BLaER1 (cell line): ENCODE measurements around the gene TLK1.
"Not testable (repeated sequence)": the region's sequence is repeated elsewhere in the genome, so short reads cannot be mapped to it uniquely, and the experiment has no call there.

Source experiments
- H3K27ac ChIP-seq: shearing (Covaris generic); formaldehyde crosslinking; 2 replicates; pipeline ENCODE4 v1.8.1; 2022
- H3K27me3 ChIP-seq: shearing (Covaris generic); formaldehyde crosslinking; 2 replicates; pipeline ENCODE4 v1.8.1; 2022
- H3K36me3 ChIP-seq: shearing (Covaris generic); formaldehyde crosslinking; 2 replicates; pipeline ENCODE4 v1.8.1; 2022
- H3K4me1 ChIP-seq: shearing (Covaris generic); formaldehyde crosslinking; 2 replicates; pipeline ENCODE4 v1.8.1; 2022
- H3K4me2 ChIP-seq: shearing (Covaris generic); formaldehyde crosslinking; 2 replicates; pipeline ENCODE4 v1.8.1; 2022
- H3K4me3 ChIP-seq: shearing (Covaris generic); formaldehyde crosslinking; 2 replicates; pipeline ENCODE4 v1.8.1; 2022
- H3K9ac ChIP-seq: shearing (Covaris generic); formaldehyde crosslinking; 2 replicates; pipeline ENCODE4 v1.8.1; 2022
- H3K9me3 ChIP-seq: shearing (Covaris generic); formaldehyde crosslinking; 2 replicates; pipeline ENCODE4 v1.8.1; 2022
- H4K20me1 ChIP-seq: shearing (Covaris generic); formaldehyde crosslinking; 2 replicates; pipeline ENCODE4 v1.8.1; 2022
- Cebpa-rat ChIP-seq: shearing (Covaris generic); IDR thresholded peaks from 2 replicates; pipeline ENCODE4 v1.8.1; 2022

Gene TLK1

DNA sequence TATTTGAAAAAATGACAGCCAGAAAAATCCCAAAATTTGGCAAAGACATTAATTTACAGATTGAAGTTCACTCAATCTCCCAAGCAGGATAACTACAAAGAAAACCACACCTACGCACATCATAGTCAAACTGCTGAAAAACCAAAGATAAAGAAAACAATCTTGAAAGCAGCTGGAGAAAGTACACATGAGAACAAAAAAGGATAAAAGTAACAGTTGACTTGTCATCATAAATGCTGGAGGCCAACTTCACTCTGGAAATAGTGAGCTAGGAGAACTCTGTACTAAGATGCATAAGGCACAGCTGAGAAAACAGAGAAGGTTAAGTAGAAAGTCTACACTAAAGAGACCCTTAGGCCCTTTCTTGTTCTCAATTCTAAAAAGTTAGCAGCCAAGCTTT lies 73.1 kb downstream of the TLK1 start:
- H3K9ac ChIP-seq, result no peak overlapping the region
- H3K27me3 ChIP-seq, result no peaks in the 10 kb centered on the region
- H3K4me1 ChIP-seq, result peaks cover 6% of the 10 kb centered on the region; the same call in 1 of the 2 replicates
- TF ChIP-seq Cebpa-rat, result no peak
- H3K4me2 ChIP-seq, result no peak overlapping the region
- peaks cover 30% of the 10 kb centered on the region for H3K36me3 ChIP-seq
- peaks cover 95% of the 10 kb centered on the region for H4K20me1 ChIP-seq
- H3K27ac ChIP-seq, result no peak overlapping the region
- no peaks in the 10 kb centered on the region for H3K9me3 ChIP-seq
- no peak overlapping the region for H3K4me3 ChIP-seq

DNA sequence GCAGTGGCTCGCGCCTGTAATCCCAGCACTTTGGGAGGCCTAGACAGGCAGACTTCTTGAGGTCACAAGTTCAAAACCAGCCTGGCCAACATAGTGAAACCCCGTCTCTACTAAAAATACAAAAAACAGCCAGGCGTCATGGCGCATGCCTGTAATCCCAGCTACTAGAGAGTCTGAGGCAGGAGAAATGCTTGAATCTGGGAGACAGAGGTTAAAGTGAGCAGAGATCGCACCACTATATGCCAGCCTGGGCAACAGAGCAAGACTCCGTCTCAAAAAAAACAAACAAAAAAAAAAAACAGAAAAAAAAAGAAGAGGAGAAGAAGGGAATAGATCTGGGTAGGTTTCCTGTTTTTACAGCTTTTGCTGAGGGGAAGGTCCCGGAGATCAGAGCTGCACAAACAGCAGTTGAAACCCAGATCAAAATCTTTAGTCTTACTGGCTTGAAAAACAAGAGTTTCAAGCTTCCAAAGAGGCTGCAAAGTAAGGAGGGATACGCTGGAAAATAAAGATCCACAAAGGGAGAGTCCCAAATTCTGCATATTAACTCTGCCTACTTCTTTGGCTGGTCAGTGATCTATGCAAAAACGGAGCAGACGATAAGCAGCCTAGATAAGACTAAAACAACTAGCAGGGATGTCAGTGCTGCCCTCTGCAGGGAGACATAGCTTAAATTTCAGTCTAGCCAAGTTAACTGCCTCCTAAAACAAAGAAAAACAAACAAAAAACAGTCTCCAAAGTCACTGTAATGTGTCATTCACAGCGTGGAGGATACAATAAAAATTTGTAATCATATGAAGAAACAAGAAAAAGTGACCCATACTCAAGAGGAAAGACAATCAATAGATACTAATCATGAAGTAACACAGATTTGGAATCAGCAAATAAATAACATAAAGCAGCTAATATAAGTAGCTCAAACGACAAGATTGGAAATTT lies 74.1 kb downstream of the TLK1 start:
- no peak overlapping the region for H3K27ac ChIP-seq
- H3K9ac ChIP-seq, result no peak overlapping the region
- no peak overlapping the region for H3K4me2 ChIP-seq
- peaks cover 25% of the 10 kb centered on the region for H3K36me3 ChIP-seq
- peaks cover 95% of the 10 kb centered on the region for H4K20me1 ChIP-seq
- no peaks in the 10 kb centered on the region for H3K27me3 ChIP-seq
- H3K4me3 ChIP-seq, result no peak overlapping the region
- H3K4me1 ChIP-seq, result peaks cover 6% of the 10 kb centered on the region; the same call in 1 of the 2 replicates
- no peaks in the 10 kb centered on the region for H3K9me3 ChIP-seq
- TF ChIP-seq Cebpa-rat, result no peak

GRCh38 chr2:171084128-171084527 lies 76.6 kb downstream of the TLK1 start:
- no peak overlapping the region for H3K4me2 ChIP-seq
- H3K4me1 ChIP-seq, result peaks cover 6% of the 10 kb centered on the region; the same call in 1 of the 2 replicates
- no peak overlapping the region for H3K4me3 ChIP-seq
- no peaks in the 10 kb centered on the region for H3K27me3 ChIP-seq
- peaks cover 28% of the 10 kb centered on the region for H3K36me3 ChIP-seq
- no peak for TF ChIP-seq Cebpa-rat
- peaks cover 77% of the 10 kb centered on the region for H4K20me1 ChIP-seq
- H3K9me3 ChIP-seq, result no peaks in the 10 kb centered on the region
- H3K9ac ChIP-seq, result no peak overlapping the region
- no peak overlapping the region for H3K27ac ChIP-seq

DNA sequence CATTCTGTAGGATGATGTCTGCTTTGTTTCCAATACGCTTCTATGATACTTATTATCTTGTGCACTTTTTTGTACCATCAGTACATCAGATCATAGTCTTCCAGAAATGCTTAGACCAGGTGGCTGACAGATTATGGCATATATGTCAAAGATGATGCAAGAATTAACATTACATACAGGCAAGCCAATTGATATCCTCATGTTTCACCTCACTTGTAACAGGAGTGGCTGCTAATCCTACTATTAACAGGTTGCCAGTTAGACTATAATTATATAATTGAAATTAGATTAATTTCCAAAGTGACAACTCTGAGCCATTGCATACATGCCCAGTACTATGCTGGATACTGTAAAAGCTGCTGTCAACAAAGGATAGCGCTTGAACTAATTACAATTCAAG lies 77.2 kb downstream of the TLK1 start:
- H3K9me3 ChIP-seq, result no peaks in the 10 kb centered on the region
- TF ChIP-seq Cebpa-rat, result no peak
- peaks cover 70% of the 10 kb centered on the region for H4K20me1 ChIP-seq
- H3K27ac ChIP-seq, result no peak overlapping the region
- H3K36me3 ChIP-seq, result peaks cover 28% of the 10 kb centered on the region
- no peak overlapping the region for H3K4me3 ChIP-seq
- no peaks in the 10 kb centered on the region for H3K27me3 ChIP-seq
- no peak overlapping the region for H3K4me2 ChIP-seq
- H3K9ac ChIP-seq, result no peak overlapping the region
- peaks cover 6% of the 10 kb centered on the region; the same call in 1 of the 2 replicates for H3K4me1 ChIP-seq

GRCh38 chr2:171081649-171082111 lies 79.0 kb downstream of the TLK1 start:
- Histone ChIP-seq H3K9me3 (no peaks in the 10 kb centered on the region), H3K4me1 (peaks cover 4% of the 10 kb centered on the region; the same call in 1 of the 2 replicates), H4K20me1 (peaks cover 53% of the 10 kb centered on the region), H3K36me3 (peaks cover 39% of the 10 kb centered on the region), H3K27me3 (no peaks in the 10 kb centered on the region), H3K4me2 (no peak overlapping the region), H3K9ac (no peak overlapping the region), H3K4me3 (no peak overlapping the region), H3K27ac (no peak overlapping the region)
- no peak for TF ChIP-seq Cebpa-rat

DNA sequence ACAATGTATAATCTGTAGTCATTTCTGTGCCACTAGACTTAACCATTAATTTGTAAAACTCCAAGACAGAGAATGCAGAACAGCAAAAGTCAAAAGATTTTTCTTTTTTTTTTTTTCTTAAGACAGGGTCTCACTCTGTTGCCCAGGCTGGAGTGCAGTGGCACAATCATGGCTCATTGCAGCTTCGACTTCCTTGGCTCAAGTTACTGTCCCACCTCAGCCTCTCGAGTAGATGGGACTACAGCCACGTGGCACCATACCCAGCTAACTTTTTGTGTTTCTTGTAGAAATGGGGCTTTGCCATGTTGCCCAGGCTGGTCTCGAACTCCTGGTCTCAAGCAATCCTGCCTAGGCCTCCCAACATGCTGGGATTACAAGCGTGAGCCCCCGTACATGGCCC lies 80.1 kb downstream of the TLK1 start:
- H3K36me3 ChIP-seq, result peaks cover 48% of the 10 kb centered on the region
- H3K9me3 ChIP-seq, result no peaks in the 10 kb centered on the region
- no peak overlapping the region for H3K27ac ChIP-seq
- TF ChIP-seq Cebpa-rat, result no peak
- no peak overlapping the region for H3K9ac ChIP-seq
- no peaks in the 10 kb centered on the region for H3K4me1 ChIP-seq
- H3K27me3 ChIP-seq, result no peaks in the 10 kb centered on the region
- no peak overlapping the region for H3K4me2 ChIP-seq
- H4K20me1 ChIP-seq, result peaks cover 42% of the 10 kb centered on the region
- no peak overlapping the region for H3K4me3 ChIP-seq

GRCh38 chr2:171076422-171076821 lies 84.3 kb downstream of the TLK1 start:
- not testable (repeated sequence) for H3K4me2 ChIP-seq, H3K27me3 ChIP-seq, H3K4me1 ChIP-seq, H3K9ac ChIP-seq, H4K20me1 ChIP-seq, H3K4me3 ChIP-seq, H3K27ac ChIP-seq
- H3K36me3 ChIP-seq, result peaks cover 73% of the 10 kb centered on the region
- H3K9me3 ChIP-seq, result peaks cover 13% of the 10 kb centered on the region; the same call in 1 of the 2 replicates

DNA sequence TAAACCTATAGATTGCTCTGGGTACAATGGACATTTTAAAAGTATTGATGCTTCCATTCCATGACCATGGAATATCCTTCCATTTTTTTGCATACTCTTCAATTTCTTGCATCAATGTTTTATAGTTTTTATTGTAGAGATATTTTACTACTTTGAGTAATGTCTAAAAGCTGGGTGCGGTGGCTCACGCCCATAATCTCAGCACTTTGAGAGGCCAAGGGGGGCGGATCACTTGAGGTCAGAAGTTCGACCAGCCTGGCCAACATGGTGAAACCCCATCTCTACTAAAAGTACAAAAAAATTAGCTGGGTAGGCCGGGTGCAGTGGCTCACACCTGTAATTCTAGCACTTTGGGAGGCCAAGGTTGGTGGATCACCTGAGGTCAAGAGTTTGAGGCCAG lies 88.5 kb downstream of the TLK1 start:
- H3K36me3 ChIP-seq, result peaks cover 74% of the 10 kb centered on the region

DNA sequence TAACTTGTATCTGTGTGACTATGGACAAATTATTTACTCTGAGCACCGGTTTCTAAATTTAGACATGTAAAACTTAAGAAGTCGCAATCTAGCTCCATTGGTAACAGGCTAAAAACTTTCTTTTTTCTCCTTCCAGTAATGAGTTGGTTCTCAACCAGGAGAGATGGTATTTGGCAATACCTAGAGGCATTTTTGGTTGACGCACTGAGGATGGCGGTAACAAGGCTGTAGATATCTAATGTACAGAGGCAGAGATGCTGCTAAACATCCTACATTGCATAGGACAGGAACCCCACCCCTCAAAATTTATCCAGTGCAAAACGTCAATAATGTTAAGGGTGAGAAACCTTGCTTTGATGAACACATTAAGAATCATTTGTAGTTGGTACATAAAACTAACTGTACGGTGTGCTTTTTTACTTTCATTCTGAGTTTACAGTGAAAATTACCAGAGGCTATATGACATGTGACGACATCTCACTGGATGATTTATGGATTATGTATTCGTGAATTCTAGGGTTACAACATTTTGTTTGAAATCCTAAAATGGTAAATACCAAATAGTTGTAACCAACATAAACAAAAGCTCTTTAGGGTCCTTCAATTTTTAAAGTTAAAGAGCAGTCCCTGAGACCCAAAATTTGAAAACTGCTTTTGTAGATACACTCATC lies 91.3 kb downstream of the TLK1 start:
- no peak for TF ChIP-seq Cebpa-rat
- peaks cover 58% of the 10 kb centered on the region for H3K36me3 ChIP-seq
- no peaks in the 10 kb centered on the region for H3K27me3 ChIP-seq
- no peak overlapping the region for H3K4me3 ChIP-seq
- peaks cover 23% of the 10 kb centered on the region for H3K9me3 ChIP-seq
- no peak overlapping the region for H3K27ac ChIP-seq
- H3K4me2 ChIP-seq, result no peak overlapping the region
- H4K20me1 ChIP-seq, result peaks cover 21% of the 10 kb centered on the region; the same call in 1 of the 2 replicates
- H3K9ac ChIP-seq, result no peak overlapping the region
- H3K4me1 ChIP-seq, result no peaks in the 10 kb centered on the region

More for the DNA sequence above, 88.5 kb downstream of the TLK1 start:
- Histone ChIP-seq H3K4me1 (no peaks in the 10 kb centered on the region), H4K20me1 (no peaks in the 10 kb centered on the region), H3K9ac (no peak overlapping the region), H3K27me3 (no peaks in the 10 kb centered on the region), H3K4me2 (no peak overlapping the region), H3K27ac (no peak overlapping the region), H3K4me3 (no peak overlapping the region), H3K9me3 (peaks cover 23% of the 10 kb centered on the region)
- no peak for TF ChIP-seq Cebpa-rat

- no peak overlapping the region for H3K4me3 ChIP-seq
- no peak overlapping the region for H3K9ac ChIP-seq
- no peaks in the 10 kb centered on the region for H3K27me3 ChIP-seq
- H3K4me2 ChIP-seq, result no peak overlapping the region
- H3K9me3 ChIP-seq, result peaks cover 8% of the 10 kb centered on the region
- H4K20me1 ChIP-seq, result peaks cover 28% of the 10 kb centered on the region; the same call in 1 of the 2 replicates
- TF ChIP-seq Cebpa-rat, result no peak
- H3K27ac ChIP-seq, result no peak overlapping the region
- H3K4me1 ChIP-seq, result no peaks in the 10 kb centered on the region
- H3K36me3 ChIP-seq, result peaks cover 36% of the 10 kb centered on the region
Measured at GRCh38 chr2:171066110-171066509, 94.6 kb downstream of the TLK1 start.
